HG03064 (cell line): Measurements from ENCODE around the gene CHD6.

Experiments
- ATAC-seq: cut with Tn5 transposase; IDR thresholded peaks from one replicate; pipeline ENCODE4 v1.9.1; 2021; ENCODE audit warnings: low read depth; ENCODE audit not compliant: unreplicated experiment

Gene CHD6

GRCh38 chr20:41508335-41508734, 109.8 kb downstream of the CHD6 start:
- no peak for ATAC-seq

- no peak for ATAC-seq
Observed at GRCh38 chr20:41507851-41508250, 110.3 kb downstream of the CHD6 start.

- ATAC-seq, result no peak
Observed at GRCh38 chr20:41507436-41507835, 110.7 kb downstream of the CHD6 start.

GRCh38 chr20:41506192-41506915, 111.8 kb downstream of the CHD6 start:
- ATAC-seq, result no peak

GRCh38 chr20:41505184-41505583, 113.0 kb downstream of the CHD6 start:
- no peak for ATAC-seq

- ATAC-seq, result no peak
Observed at GRCh38 chr20:41501376-41501775, 116.8 kb downstream of the CHD6 start.

- no peak for ATAC-seq
Observed at GRCh38 chr20:41499961-41500725, 118.0 kb downstream of the CHD6 start.

- no peak for ATAC-seq
Observed at GRCh38 chr20:41499064-41499463, 119.1 kb downstream of the CHD6 start.

- ATAC-seq, result no peak
Observed at GRCh38 chr20:41497186-41497895, 120.8 kb downstream of the CHD6 start.

- ATAC-seq, result no peak
Observed at GRCh38 chr20:41494451-41494850, 123.7 kb downstream of the CHD6 start.

GRCh38 chr20:41483553-41483930, 134.6 kb downstream of the CHD6 start:
- ATAC-seq, result no peak

GRCh38 chr20:41482647-41483552, 135.3 kb downstream of the CHD6 start:
- no peak for ATAC-seq

- no peak for ATAC-seq
Observed at GRCh38 chr20:41480054-41480770, 138.0 kb downstream of the CHD6 start.

- ATAC-seq, result no peak
Observed at GRCh38 chr20:41479113-41479512, 139.1 kb downstream of the CHD6 start.

- ATAC-seq, result no peak
Observed at GRCh38 chr20:41478026-41478425, 140.2 kb downstream of the CHD6 start.

- ATAC-seq, result no peak
Observed at GRCh38 chr20:41476446-41476845, 141.7 kb downstream of the CHD6 start.

- no peak for ATAC-seq
Observed at GRCh38 chr20:41476013-41476441, 142.2 kb downstream of the CHD6 start.

GRCh38 chr20:41475503-41475902, 142.7 kb downstream of the CHD6 start:
- ATAC-seq, result no peak

GRCh38 chr20:41470362-41471095, 147.6 kb downstream of the CHD6 start:
- ATAC-seq, result no peak
